ENCODE measurements around the gene MGAT1. TPM values are rescaled to one million over a fixed set of nuclear protein-coding genes. Genes with fewer than 3 reads are reported as not detected.

MGAT1 gene
- total RNA-seq, 6 experiments from 2014 or later: 99.7 to 136 (median 106) TPM

GRCh38 chr5:180839935-180840334, 37.3 kb upstream of the MGAT1 start:
- no peak overlapping the region for H3K4me3 ChIP-seq
- H3K27ac ChIP-seq: no peak overlapping the region
- no peaks in the 10 kb centered on the region for H3K36me3 ChIP-seq
- ATAC-seq (no peak), DNase-seq (no peak)
- 95% methylated on average over 2 of the region's 3 CpGs for WGBS (ENCODE audit: insufficient coverage, low coverage, low lambda C conversion rate, missing lambda C conversion rate)
- H3K27me3 ChIP-seq: no peaks in the 10 kb centered on the region
- H3K9me3 ChIP-seq: no peaks in the 10 kb centered on the region
- H3K4me1 ChIP-seq: peaks cover 0 to 7% (median 3%) of the 10 kb centered on the region in 4 donors
- no peak for TF ChIP-seq POLR2A (IDR thresholded peaks at IDR 0.05)
- no peak for TF ChIP-seq CTCF (IDR thresholded peaks at IDR 0.05)
- intact Hi-C loops (cut with DNase I): no loop called here

GRCh38 chr5:180839227-180839626, 36.6 kb upstream of the MGAT1 start:
- peaks cover 0 to 5% (median 2%) of the 10 kb centered on the region in 4 donors for H3K4me1 ChIP-seq

GRCh38 chr5:180837478-180837877, 34.9 kb upstream of the MGAT1 start:
- no peak for ATAC-seq
- WGBS (ENCODE audit: insufficient coverage, low coverage, low lambda C conversion rate, missing lambda C conversion rate): 100% methylated on average over 2 of the region's 4 CpGs
- intact Hi-C loops (cut with DNase I): no loop called here

More at GRCh38 chr5:180839227-180839626, 36.6 kb upstream of the MGAT1 start:
- no peak for ATAC-seq
- H3K36me3 ChIP-seq: peaks cover 0 to 7% (median 0%) of the 10 kb centered on the region in 4 donors
- H3K27me3 ChIP-seq: no peaks in the 10 kb centered on the region
- WGBS (ENCODE audit: insufficient coverage, low coverage, low lambda C conversion rate, missing lambda C conversion rate): 84% methylated on average over 2 of the region's 2 CpGs
- intact Hi-C loops (cut with DNase I): no loop called here
- H3K4me3 ChIP-seq: no peak overlapping the region
- no peak for DNase-seq
- H3K9me3 ChIP-seq: no peaks in the 10 kb centered on the region
- no peak for TF ChIP-seq POLR2A (IDR thresholded peaks at IDR 0.05)
- no peak for TF ChIP-seq CTCF (IDR thresholded peaks at IDR 0.05)
- no peak overlapping the region for H3K27ac ChIP-seq

GRCh38 chr5:180832638-180833068, 30.0 kb upstream of the MGAT1 start:
- Histone ChIP-seq H3K27me3 (no peaks in the 10 kb centered on the region), H3K27ac (no peak overlapping the region), H3K36me3 (peaks cover 0 to 8% (median 0%) of the 10 kb centered on the region in 4 donors), H3K9me3 (no peaks in the 10 kb centered on the region), H3K4me1 (peaks cover 0 to 12% (median 7%) of the 10 kb centered on the region in 4 donors), H3K4me3 (peak overlapping the region in 1 of 3 donors; percentile 92)
- DNase-seq (no peak), ATAC-seq (no peak)
- TF ChIP-seq POLR2A (IDR thresholded peaks at IDR 0.05): no peak
- TF ChIP-seq CTCF (IDR thresholded peaks at IDR 0.05): no peak
- intact Hi-C loops (cut with DNase I): no loop called here
- WGBS (ENCODE audit: insufficient coverage, low coverage, low lambda C conversion rate, missing lambda C conversion rate): 55% methylated on average over 2 of the region's 2 CpGs

More at GRCh38 chr5:180837478-180837877, 34.9 kb upstream of the MGAT1 start:
- Histone ChIP-seq H3K4me1 (peaks cover 0 to 6% (median 2%) of the 10 kb centered on the region in 4 donors), H3K27me3 (no peaks in the 10 kb centered on the region), H3K9me3 (no peaks in the 10 kb centered on the region), H3K36me3 (peaks cover 0 to 8% (median 0%) of the 10 kb centered on the region in 4 donors), H3K4me3 (no peak overlapping the region), H3K27ac (no peak overlapping the region)
- no peak for TF ChIP-seq CTCF (IDR thresholded peaks at IDR 0.05)
- no peak for TF ChIP-seq POLR2A (IDR thresholded peaks at IDR 0.05)
- DNase-seq: no peak
